H9 (cell line): ENCODE measurements around the gene TSPAN17. TPM values are rescaled to one million over a fixed set of nuclear protein-coding genes. Genes with fewer than 3 reads are reported as not detected.

Experiments
- DNase-seq: peaks from one replicate; pipeline ENCODE4 v3.0.0-alpha.2; 2017
- H2AFZ ChIP-seq: one replicate; pipeline ENCODE4 v1.6.1; 2013; ENCODE audit warnings: mild to moderate bottlenecking, low read length, control low read depth, moderate library complexity
- H2AK5ac ChIP-seq: 2 replicates; pipeline ENCODE4 v1.6.1; 2013; ENCODE audit warnings: low read length, control low read depth, mixed read lengths; ENCODE audit not compliant: insufficient read length
- H2BK120ac ChIP-seq: one replicate; pipeline ENCODE4 v1.6.1; 2013; ENCODE audit warnings: low read depth, mild to moderate bottlenecking, low read length, control low read depth, inconsistent platforms; ENCODE audit not compliant: poor library complexity, severe bottlenecking
- H2BK12ac ChIP-seq: 2 replicates; pipeline ENCODE4 v1.6.1; 2013; ENCODE audit warnings: low read length, control low read depth, mixed read lengths, low read depth; ENCODE audit not compliant: insufficient read length
- H2BK15ac ChIP-seq: 2 replicates; pipeline ENCODE4 v1.6.1; 2013; ENCODE audit warnings: low read depth, low read length, control low read depth
- H2BK20ac ChIP-seq: one replicate; pipeline ENCODE4 v1.6.1; 2013; ENCODE audit warnings: low read depth, mild to moderate bottlenecking, low read length, control low read depth, inconsistent platforms; ENCODE audit not compliant: poor library complexity, severe bottlenecking
- H2BK5ac ChIP-seq: 2 replicates; pipeline ENCODE4 v1.6.1; 2013; ENCODE audit warnings: low read length, control low read depth, mixed read lengths; ENCODE audit not compliant: insufficient read length
- H3K14ac ChIP-seq: 2 replicates; pipeline ENCODE4 v1.6.1; 2013; ENCODE audit warnings: low read length, control low read depth; ENCODE audit not compliant: insufficient read depth
- H3K18ac ChIP-seq: 2 replicates; pipeline ENCODE4 v1.6.1; 2013; ENCODE audit warnings: low read depth, mild to moderate bottlenecking, mixed read lengths, low read length, control low read depth; ENCODE audit not compliant: insufficient read length
- H3K23ac ChIP-seq: 2 replicates; pipeline ENCODE4 v1.6.1; 2013; ENCODE audit warnings: low read length, control low read depth, mixed read lengths, low read depth; ENCODE audit not compliant: insufficient read length
- H3K23me2 ChIP-seq: 2 replicates; pipeline ENCODE4 v1.6.1; 2013; ENCODE audit warnings: low read depth, mild to moderate bottlenecking, mixed read lengths, low read length, control low read depth; ENCODE audit not compliant: insufficient read length, poor library complexity, severe bottlenecking
- H3K27ac ChIP-seq: 2 replicates; pipeline ENCODE4 v1.5.1; 2013; ENCODE audit warnings: low read length, control low read depth, mixed read lengths, low read depth; ENCODE audit not compliant: insufficient read length
- H3K27me3 ChIP-seq: 2 replicates; pipeline ENCODE4 v1.6.1; 2013; ENCODE audit warnings: low read length, control low read depth, inconsistent platforms; ENCODE audit not compliant: insufficient read depth
- H3K4ac ChIP-seq: 2 replicates; pipeline ENCODE4 v1.6.1; 2013; ENCODE audit warnings: low read depth, mild to moderate bottlenecking, control low read depth, inconsistent platforms, low read length, moderate library complexity
- H3K4me1 ChIP-seq: 2 replicates; pipeline ENCODE4 v1.6.1; 2013; ENCODE audit warnings: low read length, control low read depth, inconsistent platforms; ENCODE audit not compliant: insufficient read depth
- H3K4me2 ChIP-seq: 2 replicates; pipeline ENCODE4 v1.6.1; 2013; ENCODE audit warnings: low read length, control low read depth, mixed read lengths; ENCODE audit not compliant: insufficient read length, insufficient read depth
- H3K56ac ChIP-seq: 2 replicates; pipeline ENCODE4 v1.6.1; 2013; ENCODE audit warnings: low read depth, mild to moderate bottlenecking, mixed read lengths, low read length, control low read depth; ENCODE audit not compliant: insufficient read length
- H3K79me1 ChIP-seq: 2 replicates; pipeline ENCODE4 v1.6.1; 2013; ENCODE audit warnings: low read depth, mild to moderate bottlenecking, moderate library complexity, low read length, control low read depth, inconsistent platforms; ENCODE audit not compliant: insufficient read depth, poor library complexity, severe bottlenecking
- H3K79me2 ChIP-seq: 2 replicates; pipeline ENCODE4 v1.6.1; 2013; ENCODE audit warnings: low read length, control low read depth, inconsistent platforms; ENCODE audit not compliant: insufficient read depth
- H3K9ac ChIP-seq: 2 replicates; pipeline ENCODE4 v1.6.1; 2013; ENCODE audit warnings: low read length, control low read depth, mixed read lengths; ENCODE audit not compliant: insufficient read length; ENCODE audit errors: extremely low read depth
- H3K9me3 ChIP-seq: one replicate; pipeline ENCODE4 v1.6.1; 2013; ENCODE audit warnings: low read depth, low read length, inconsistent platforms; ENCODE audit not compliant: control insufficient read depth
- H3T11ph ChIP-seq: one replicate; pipeline ENCODE4 v1.6.1; 2013; ENCODE audit warnings: mild to moderate bottlenecking, low read length, control low read depth, inconsistent platforms
- H4K20me1 ChIP-seq: one replicate; pipeline ENCODE4 v1.6.1; 2013; ENCODE audit not compliant: control insufficient read depth, insufficient read length, insufficient read depth
- H4K5ac ChIP-seq: 2 replicates; pipeline ENCODE4 v1.6.1; 2013; ENCODE audit warnings: low read depth, mild to moderate bottlenecking, mixed read lengths, low read length, control low read depth; ENCODE audit not compliant: insufficient read length
- H4K8ac ChIP-seq: replicated peaks from 2 replicates; pipeline ENCODE4 v1.6.1; 2013; ENCODE audit warnings: low read length, control low read depth, mixed read lengths, low read depth; ENCODE audit not compliant: insufficient read length
- H4K91ac ChIP-seq: 2 replicates; pipeline ENCODE4 v1.6.1; 2013; ENCODE audit warnings: low read depth, mild to moderate bottlenecking, moderate library complexity, mixed read lengths, low read length, control low read depth; ENCODE audit not compliant: insufficient read length
- H3K27ac Mint-ChIP-seq, 3 experiments: 2 replicates in 2 of 3; 3 replicates in 1 of 3; pipeline ENCODE4 v1.8.0; 2020 to 2021; ENCODE audit warnings: mixed read lengths in 3 of 3, mild to moderate bottlenecking in 1 of 3, moderate library complexity in 1 of 3
- H3K27me3 Mint-ChIP-seq: 2 replicates; pipeline ENCODE4 v1.8.0; 2021; ENCODE audit warnings: low read depth, mild to moderate bottlenecking, moderate library complexity, mixed read lengths
- H3K36me3 Mint-ChIP-seq, 3 experiments: 2 replicates in 2 of 3; 3 replicates in 1 of 3; pipeline ENCODE4 v1.8.0; 2020 to 2021; ENCODE audit warnings: low read depth in 3 of 3, mixed read lengths in 3 of 3; ENCODE audit not compliant: insufficient read depth in 1 of 3
- H3K4me1 Mint-ChIP-seq, 2 experiments: 2 replicates each; pipeline ENCODE4 v1.8.0; 2020; ENCODE audit warnings: mixed read lengths in 2 of 2
- H3K4me3 Mint-ChIP-seq, 2 experiments: 2 replicates in 1 of 2; 3 replicates in 1 of 2; pipeline ENCODE4 v1.8.0; 2020 to 2021; ENCODE audit warnings: mild to moderate bottlenecking in 2 of 2, mixed read lengths in 2 of 2, moderate library complexity in 1 of 2
- H3K9me3 Mint-ChIP-seq, 2 experiments: 2 replicates in 1 of 2; 3 replicates in 1 of 2; pipeline ENCODE4 v1.8.0; 2020; ENCODE audit warnings: mild to moderate bottlenecking in 2 of 2, mixed read lengths in 2 of 2, moderate library complexity in 1 of 2
- CTCF ChIP-seq: fragments of 200-600 bp; sonication (generic); conservative IDR thresholded peaks from 3 replicates; pipeline ENCODE4 v1.8.0; 2021; ENCODE audit warnings: antibody characterized with exemption, mild to moderate bottlenecking
- total RNA-seq: library from RNA; stranded (reverse); gene quantifications from 2 replicates; pipeline ENCODE4 v1.2.1, GENCODE V29; 2021

Gene TSPAN17
- total RNA-seq, 1 experiment from 2014 or later: 46.8 TPM

GRCh38 chr5:176685010-176685409 is 37.7 kb downstream of the TSPAN17 start:
- Mint-ChIP-seq H3K36me3 (peaks cover 0 to 10% (median 0%) of the 10 kb centered on the region in 3 experiments; a peak in 2 of 7 replicates), H3K27ac (no peak overlapping the region), H3K9me3 (peaks cover 5 to 9% of the 10 kb centered on the region in 2 experiments; a peak in 4 of 5 replicates), H3K27me3 (peaks cover 9% of the 10 kb centered on the region), H3K4me3 (no peak overlapping the region), H3K4me1 (peaks cover 18 to 29% of the 10 kb centered on the region in 2 experiments)
- H2BK15ac ChIP-seq: no peak overlapping the region
- no peak for TF ChIP-seq CTCF
- H3K4ac ChIP-seq: no peak overlapping the region
- H2BK20ac ChIP-seq: no peak overlapping the region
- H3K23me2 ChIP-seq: no peaks in the 10 kb centered on the region
- H3K4me1 ChIP-seq: no peaks in the 10 kb centered on the region
- no peak overlapping the region for H4K8ac ChIP-seq
- no peak for DNase-seq
- no peak overlapping the region for H3T11ph ChIP-seq
- H3K79me2 ChIP-seq: no peaks in the 10 kb centered on the region
- H2AK5ac ChIP-seq: no peak overlapping the region
- no peak overlapping the region for H3K27ac ChIP-seq
- H3K27me3 ChIP-seq: no peaks in the 10 kb centered on the region
- no peak overlapping the region for H4K5ac ChIP-seq
- no peak overlapping the region for H3K18ac ChIP-seq
- H2BK5ac ChIP-seq: no peak overlapping the region
- no peaks in the 10 kb centered on the region for H4K20me1 ChIP-seq
- no peak overlapping the region for H3K23ac ChIP-seq
- no peaks in the 10 kb centered on the region for H3K9me3 ChIP-seq
- H3K4me2 ChIP-seq: no peak overlapping the region
- no peak overlapping the region for H4K91ac ChIP-seq
- no peaks in the 10 kb centered on the region for H3K79me1 ChIP-seq
- H2BK12ac ChIP-seq: no peak overlapping the region
- H2AFZ ChIP-seq: no peak overlapping the region
- H3K56ac ChIP-seq: no peak overlapping the region
- H3K9ac ChIP-seq: no peak overlapping the region
- no peak overlapping the region for H3K14ac ChIP-seq
- H2BK120ac ChIP-seq: no peak overlapping the region
